SK-N-SH (cell line): ENCODE data around the gene PKM.

Experiments used
- CTCF ChIP-seq: fragments of 200-600 bp; sonication (generic); IDR thresholded peaks from 2 replicates; pipeline ENCODE4 v1.6.1; 2017; ENCODE audit warnings: antibody characterized with exemption, mild to moderate bottlenecking, moderate library complexity
- POLR2AphosphoS5 ChIP-seq: IDR thresholded peaks from 2 replicates; pipeline ENCODE4 v1.6.1; 2012; ENCODE audit warnings: low read depth, low read length
- RAD21 ChIP-seq: IDR thresholded peaks from 2 replicates; pipeline ENCODE4 v1.6.1; 2012; ENCODE audit warnings: mild to moderate bottlenecking, low read length
- TF ChIP-seq, protein P1 (sequence below): IDR thresholded peaks from 2 replicates; pipeline ENCODE4 v1.4.0; 2012; ENCODE audit warnings: low read depth, borderline replicate concordance
- TF ChIP-seq, protein P2 (sequence below): fragments of 150-350 bp; IDR thresholded peaks from 2 replicates; pipeline ENCODE4 v1.6.1; 2017; ENCODE audit warnings: antibody characterized with exemption, low read length, low read depth, borderline replicate concordance

GRCh38 chr15:72168131-72168807, 62.7 kb downstream of the PKM start:
- TF ChIP-seq CTCF (no peak), POLR2AphosphoS5 (no peak), RAD21 (no peak)
- TF ChIP-seq, protein P1, sequence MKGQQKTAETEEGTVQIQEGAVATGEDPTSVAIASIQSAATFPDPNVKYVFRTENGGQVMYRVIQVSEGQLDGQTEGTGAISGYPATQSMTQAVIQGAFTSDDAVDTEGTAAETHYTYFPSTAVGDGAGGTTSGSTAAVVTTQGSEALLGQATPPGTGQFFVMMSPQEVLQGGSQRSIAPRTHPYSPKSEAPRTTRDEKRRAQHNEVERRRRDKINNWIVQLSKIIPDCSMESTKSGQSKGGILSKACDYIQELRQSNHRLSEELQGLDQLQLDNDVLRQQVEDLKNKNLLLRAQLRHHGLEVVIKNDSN, result no peak
- TF ChIP-seq, protein P2, sequence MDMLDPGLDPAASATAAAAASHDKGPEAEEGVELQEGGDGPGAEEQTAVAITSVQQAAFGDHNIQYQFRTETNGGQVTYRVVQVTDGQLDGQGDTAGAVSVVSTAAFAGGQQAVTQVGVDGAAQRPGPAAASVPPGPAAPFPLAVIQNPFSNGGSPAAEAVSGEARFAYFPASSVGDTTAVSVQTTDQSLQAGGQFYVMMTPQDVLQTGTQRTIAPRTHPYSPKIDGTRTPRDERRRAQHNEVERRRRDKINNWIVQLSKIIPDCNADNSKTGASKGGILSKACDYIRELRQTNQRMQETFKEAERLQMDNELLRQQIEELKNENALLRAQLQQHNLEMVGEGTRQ, result no peak
